ENCODE measurements around the gene NME4.

- TF ChIP-seq, protein P1, sequence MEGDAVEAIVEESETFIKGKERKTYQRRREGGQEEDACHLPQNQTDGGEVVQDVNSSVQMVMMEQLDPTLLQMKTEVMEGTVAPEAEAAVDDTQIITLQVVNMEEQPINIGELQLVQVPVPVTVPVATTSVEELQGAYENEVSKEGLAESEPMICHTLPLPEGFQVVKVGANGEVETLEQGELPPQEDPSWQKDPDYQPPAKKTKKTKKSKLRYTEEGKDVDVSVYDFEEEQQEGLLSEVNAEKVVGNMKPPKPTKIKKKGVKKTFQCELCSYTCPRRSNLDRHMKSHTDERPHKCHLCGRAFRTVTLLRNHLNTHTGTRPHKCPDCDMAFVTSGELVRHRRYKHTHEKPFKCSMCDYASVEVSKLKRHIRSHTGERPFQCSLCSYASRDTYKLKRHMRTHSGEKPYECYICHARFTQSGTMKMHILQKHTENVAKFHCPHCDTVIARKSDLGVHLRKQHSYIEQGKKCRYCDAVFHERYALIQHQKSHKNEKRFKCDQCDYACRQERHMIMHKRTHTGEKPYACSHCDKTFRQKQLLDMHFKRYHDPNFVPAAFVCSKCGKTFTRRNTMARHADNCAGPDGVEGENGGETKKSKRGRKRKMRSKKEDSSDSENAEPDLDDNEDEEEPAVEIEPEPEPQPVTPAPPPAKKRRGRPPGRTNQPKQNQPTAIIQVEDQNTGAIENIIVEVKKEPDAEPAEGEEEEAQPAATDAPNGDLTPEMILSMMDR (IDR thresholded peaks at IDR 0.05; ENCODE audit: low read length): no peak
- no peak for TF ChIP-seq EZH2 (IDR thresholded peaks at IDR 0.05; ENCODE audit: borderline replicate concordance, low read length)
These were observed 20.1 kb upstream of the NME4 start for GRCh38 chr16:376817-377418.

Measured in OCI-LY1 (cell line).